Mesenchymal stem cell (in vitro differentiated cells and primary cell): ENCODE data around the gene CD58.

Source experiments
- DNase-seq: peaks from one replicate; pipeline ENCODE4 v3.0.0-alpha.2; 2013
- H2AFZ ChIP-seq: one replicate; pipeline ENCODE4 v1.6.1; 2013; ENCODE audit warnings: low read depth, mild to moderate bottlenecking, control low read depth, inconsistent platforms, low read length, moderate library complexity
- H2AK5ac ChIP-seq: 2 replicates; pipeline ENCODE4 v1.6.1; 2013; ENCODE audit warnings: low read length, moderate library complexity, mild to moderate bottlenecking, inconsistent platforms; ENCODE audit not compliant: severe bottlenecking
- H2BK120ac ChIP-seq: one replicate; pipeline ENCODE4 v1.6.1; 2013; ENCODE audit warnings: low read depth, mild to moderate bottlenecking, inconsistent platforms, low read length, moderate library complexity
- H2BK12ac ChIP-seq, 2 experiments: one replicate each; pipeline ENCODE4 v1.6.1; 2013; ENCODE audit warnings: inconsistent platforms in 2 of 2, low read length in 2 of 2, mild to moderate bottlenecking in 2 of 2, moderate library complexity in 2 of 2, control low read depth in 1 of 2
- H2BK15ac ChIP-seq: one replicate; pipeline ENCODE4 v1.6.1; 2013; ENCODE audit warnings: mild to moderate bottlenecking, low read depth, inconsistent platforms; ENCODE audit not compliant: poor library complexity, severe bottlenecking
- H2BK5ac ChIP-seq: 2 replicates; pipeline ENCODE4 v1.6.1; 2013; ENCODE audit warnings: low read depth, mild to moderate bottlenecking, low read length, control low read depth, inconsistent platforms; ENCODE audit not compliant: poor library complexity, severe bottlenecking
- H3K14ac ChIP-seq, 2 experiments: one replicate each; pipeline ENCODE4 v1.6.1; 2013; ENCODE audit warnings: inconsistent platforms in 2 of 2, low read length in 2 of 2, control low read depth in 1 of 2, mild to moderate bottlenecking in 1 of 2, moderate library complexity in 1 of 2
- H3K18ac ChIP-seq, 2 experiments: one replicate each; pipeline ENCODE4 v1.6.1; 2013; ENCODE audit warnings: inconsistent platforms in 2 of 2, low read length in 2 of 2, control low read depth in 1 of 2, low read depth in 1 of 2, mild to moderate bottlenecking in 1 of 2
- H3K23ac ChIP-seq, 2 experiments: one replicate each; pipeline ENCODE4 v1.6.1; 2013; ENCODE audit warnings: inconsistent platforms in 2 of 2, low read length in 2 of 2, mild to moderate bottlenecking in 2 of 2, moderate library complexity in 2 of 2, control low read depth in 1 of 2
- H3K27ac ChIP-seq: 2 replicates; pipeline ENCODE4 v1.5.1; 2013; ENCODE audit warnings: mild to moderate bottlenecking, moderate library complexity, low read length, control low read depth, inconsistent platforms; ENCODE audit not compliant: poor library complexity, severe bottlenecking
- H3K27me3 ChIP-seq, 2 experiments: 2 replicates each; pipeline versions ENCODE4 v1.6.1 to v1.7.0; 2013; ENCODE audit warnings: low read length in 2 of 2, mild to moderate bottlenecking in 2 of 2, moderate library complexity in 2 of 2, control low read depth in 1 of 2, inconsistent platforms in 1 of 2; ENCODE audit not compliant: control insufficient read depth in 1 of 2, insufficient read depth in 1 of 2
- H3K36me3 ChIP-seq, 2 experiments: 2 replicates each; pipeline versions ENCODE4 v1.6.1 to v1.7.0; 2013; ENCODE audit warnings: low read length in 2 of 2, control low read depth in 1 of 2, inconsistent platforms in 1 of 2, low read depth in 1 of 2, mild to moderate bottlenecking in 1 of 2; ENCODE audit not compliant: insufficient read depth in 2 of 2, control insufficient read depth in 1 of 2
- H3K4ac ChIP-seq, 2 experiments: one replicate each; pipeline ENCODE4 v1.6.1; 2013; ENCODE audit warnings: inconsistent platforms in 2 of 2, low read length in 2 of 2, mild to moderate bottlenecking in 2 of 2, moderate library complexity in 2 of 2, control low read depth in 1 of 2, low read depth in 1 of 2
- H3K4me1 ChIP-seq: 2 replicates; pipeline ENCODE4 v1.6.1; 2013; ENCODE audit warnings: low read depth, low read length, control low read depth; ENCODE audit not compliant: control insufficient read depth, insufficient read depth
- H3K4me2 ChIP-seq: 2 replicates; pipeline ENCODE4 v1.6.1; 2013; ENCODE audit warnings: low read length, mild to moderate bottlenecking, inconsistent platforms; ENCODE audit not compliant: poor library complexity, severe bottlenecking
- H3K4me3 ChIP-seq, 2 experiments: 2 replicates each; pipeline versions ENCODE4 v1.5.1 to v1.7.0; 2013; ENCODE audit warnings: low read length in 2 of 2, mild to moderate bottlenecking in 2 of 2, control low read depth in 1 of 2, low read depth in 1 of 2; ENCODE audit not compliant: insufficient read depth in 1 of 2
- H3K79me1 ChIP-seq: replicated peaks from 2 replicates; pipeline ENCODE4 v1.6.1; 2013; ENCODE audit warnings: mild to moderate bottlenecking, control low read depth, low read length, inconsistent platforms; ENCODE audit not compliant: poor library complexity, severe bottlenecking
- H3K9ac ChIP-seq: 2 replicates; pipeline ENCODE4 v1.7.0; 2013; ENCODE audit warnings: mild to moderate bottlenecking, low read length, moderate library complexity
- H3K9me3 ChIP-seq: 2 replicates; pipeline ENCODE4 v1.7.0; 2013; ENCODE audit warnings: mild to moderate bottlenecking, low read length; ENCODE audit not compliant: control insufficient read depth
- H4K8ac ChIP-seq: one replicate; pipeline ENCODE4 v1.6.1; 2013; ENCODE audit warnings: inconsistent platforms, mild to moderate bottlenecking, low read length, moderate library complexity
- H4K91ac ChIP-seq: one replicate; pipeline ENCODE4 v1.6.1; 2013; ENCODE audit warnings: mild to moderate bottlenecking, low read length, inconsistent platforms
- WGBS: methylation state at CpG from one replicate; pipeline ENCODE4 v1.1.7; 2013; ENCODE audit warnings: mixed read lengths; 5-methylcytosine and 5-hydroxymethylcytosine counted together

CD58 gene

DNA sequence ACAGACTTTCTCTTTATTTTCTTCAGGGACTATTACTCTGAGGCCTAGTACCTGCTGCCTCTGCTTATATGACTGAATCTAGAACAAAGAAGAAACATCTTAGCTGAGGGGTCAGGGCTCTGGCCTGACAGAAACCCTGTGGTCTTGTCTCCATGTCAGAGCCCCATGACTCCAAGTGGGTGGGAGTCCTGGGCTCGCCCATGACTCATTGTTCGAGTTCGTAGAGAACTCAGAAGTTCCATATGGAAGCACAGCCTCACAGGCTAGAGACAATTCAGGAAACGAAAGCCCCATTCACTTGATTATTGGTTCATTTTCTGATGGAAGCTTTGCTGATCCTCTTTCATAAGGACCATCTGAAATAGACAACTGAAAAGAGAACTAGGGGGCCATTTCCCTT lies 73.2 kb downstream of the CD58 start:
- Histone ChIP-seq H4K8ac (no peak overlapping the region), H3K9ac (peak overlapping the region; percentile 36), H2AFZ (no peak overlapping the region), H3K4me3 (no peak overlapping the region), H3K14ac (no peak overlapping the region), H3K27ac (no peak overlapping the region), H3K9me3 (no peaks in the 10 kb centered on the region), H2AK5ac (no peak overlapping the region), H2BK12ac (no peak overlapping the region), H3K4me1 (peaks cover 13% of the 10 kb centered on the region), H3K79me1 (no peaks in the 10 kb centered on the region), H2BK15ac (peak overlapping the region; percentile 44), H3K4me2 (no peak overlapping the region), H3K36me3 (no peaks in the 10 kb centered on the region), H3K18ac (no peak overlapping the region), H2BK120ac (no peak overlapping the region), H2BK5ac (no peak overlapping the region), H3K27me3 (no peaks in the 10 kb centered on the region), H4K91ac (no peak overlapping the region), H3K23ac (no peak overlapping the region), H3K4ac (peak overlapping the region in 1 of 2 experiments; percentile 9)
- WGBS: 65% methylated on average over 4 of the region's 4 CpGs
- DNase-seq: peak; percentile 70

DNA sequence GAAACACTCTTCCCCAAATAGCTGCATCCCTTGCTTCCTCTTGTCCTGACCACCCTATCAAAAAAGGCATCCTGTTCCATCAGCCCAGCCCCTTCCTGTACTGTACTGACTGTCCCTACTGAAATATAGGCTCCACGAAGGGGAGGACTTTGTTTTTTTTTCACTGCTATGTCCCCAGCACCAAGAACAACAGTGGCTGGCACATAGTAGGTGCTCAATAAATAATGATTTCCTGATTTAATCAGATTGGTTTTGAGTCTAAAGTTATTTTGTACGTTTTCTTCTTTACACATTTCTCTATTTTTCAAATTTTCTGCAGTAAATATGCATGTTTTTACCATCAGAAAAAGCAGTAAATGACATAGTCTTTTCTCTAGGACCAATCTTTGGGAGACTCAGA lies 73.9 kb downstream of the CD58 start:
- Histone ChIP-seq H4K91ac (no peak overlapping the region), H3K14ac (no peak overlapping the region), H3K4ac (no peak overlapping the region), H3K4me2 (no peak overlapping the region), H4K8ac (no peak overlapping the region), H3K4me1 (peaks cover 13% of the 10 kb centered on the region), H3K79me1 (no peaks in the 10 kb centered on the region), H3K27ac (no peak overlapping the region), H3K9ac (peak overlapping the region; percentile 36), H2AK5ac (no peak overlapping the region), H2BK120ac (no peak overlapping the region), H3K4me3 (no peak overlapping the region), H2AFZ (no peak overlapping the region), H2BK12ac (peak overlapping the region in 1 of 2 experiments; percentile 18), H3K18ac (no peak overlapping the region), H2BK5ac (no peak overlapping the region), H3K9me3 (no peaks in the 10 kb centered on the region), H3K36me3 (no peaks in the 10 kb centered on the region), H2BK15ac (no peak overlapping the region), H3K27me3 (no peaks in the 10 kb centered on the region), H3K23ac (no peak overlapping the region)
- 40% methylated on average over 1 of the region's 2 CpGs for WGBS
- DNase-seq: no peak

DNA sequence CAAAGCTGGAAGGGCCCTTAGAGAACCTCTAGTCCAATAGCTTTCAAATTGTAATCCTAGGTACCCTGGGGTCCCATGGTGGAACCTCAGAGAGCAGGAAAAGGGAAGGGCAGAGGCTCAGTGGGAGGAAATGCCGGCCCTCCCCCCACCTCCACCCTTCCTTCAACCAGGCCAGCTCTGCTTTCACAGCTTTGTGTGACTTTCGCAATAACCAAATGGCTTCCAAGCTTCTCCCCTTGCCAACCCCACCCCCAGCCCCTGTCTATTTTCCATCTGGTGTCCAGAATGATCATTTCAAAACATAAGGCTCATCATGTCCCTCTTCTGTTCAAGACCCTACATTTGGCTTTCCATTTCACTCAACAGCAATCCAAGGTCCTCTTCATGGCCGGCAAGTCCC lies 74.4 kb downstream of the CD58 start:
- Histone ChIP-seq H3K79me1 (no peaks in the 10 kb centered on the region), H3K4me3 (no peak overlapping the region), H3K14ac (no peak overlapping the region), H2BK5ac (no peak overlapping the region), H3K23ac (no peak overlapping the region), H3K4me2 (no peak overlapping the region), H3K4ac (no peak overlapping the region), H3K9me3 (no peaks in the 10 kb centered on the region), H4K91ac (no peak overlapping the region), H3K36me3 (no peaks in the 10 kb centered on the region), H2BK12ac (peak overlapping the region in 1 of 2 experiments; percentile 18), H3K27me3 (no peaks in the 10 kb centered on the region), H2BK120ac (no peak overlapping the region), H3K9ac (no peak overlapping the region), H2AK5ac (no peak overlapping the region), H2AFZ (no peak overlapping the region), H2BK15ac (no peak overlapping the region), H3K4me1 (peaks cover 13% of the 10 kb centered on the region), H3K18ac (no peak overlapping the region), H3K27ac (no peak overlapping the region), H4K8ac (no peak overlapping the region)
- WGBS: 91% methylated on average over 3 of the region's 3 CpGs
- no peak for DNase-seq

GRCh38 chr1:116495535-116495934 lies 75.3 kb downstream of the CD58 start:
- Histone ChIP-seq H3K79me1 (no peaks in the 10 kb centered on the region), H2AFZ (no peak overlapping the region), H4K8ac (no peak overlapping the region), H2BK12ac (no peak overlapping the region), H4K91ac (no peak overlapping the region), H3K14ac (no peak overlapping the region), H3K4me3 (no peak overlapping the region), H2BK5ac (no peak overlapping the region), H2BK15ac (no peak overlapping the region), H3K4ac (no peak overlapping the region), H3K4me1 (peaks cover 13% of the 10 kb centered on the region), H3K9ac (no peak overlapping the region), H3K18ac (no peak overlapping the region), H3K23ac (no peak overlapping the region), H2AK5ac (no peak overlapping the region), H3K4me2 (no peak overlapping the region), H3K27ac (no peak overlapping the region), H3K27me3 (no peaks in the 10 kb centered on the region), H2BK120ac (no peak overlapping the region), H3K9me3 (no peaks in the 10 kb centered on the region), H3K36me3 (no peaks in the 10 kb centered on the region)
- no peak for DNase-seq
- WGBS: 67% methylated on average over 4 of the region's 4 CpGs
